OCI-LY1 (cell line): ENCODE data around the gene VGLL1.

ENCODE experiments used
- H2AFZ ChIP-seq: fragments of 200-600 bp; sonication (generic), shearing (Covaris generic); 2 replicates; pipeline ENCODE4 v1.6.0; 2014; ENCODE audit warnings: antibody characterized with exemption, mild to moderate bottlenecking, low read length
- H3F3A ChIP-seq: fragments of 200-600 bp; sonication (generic), shearing (Covaris generic); 2 replicates; pipeline ENCODE4 v1.6.0; 2014; ENCODE audit warnings: mild to moderate bottlenecking, antibody characterized with exemption, low read length, moderate library complexity; ENCODE audit not compliant: insufficient read depth
- H3K27ac ChIP-seq: fragments of 200-600 bp; sonication (generic); 2 replicates; pipeline ENCODE4 v1.5.1; 2014; ENCODE audit warnings: low read length, mixed run types, mild to moderate bottlenecking, low read depth; ENCODE audit not compliant: poor library complexity, severe bottlenecking
- H3K27me3 ChIP-seq: fragments of 200-600 bp; sonication (generic); 2 replicates; pipeline ENCODE4 v1.6.0; 2014; ENCODE audit warnings: antibody characterized with exemption, mild to moderate bottlenecking, low read length, moderate library complexity; ENCODE audit not compliant: insufficient read depth
- H3K36me3 ChIP-seq: fragments of 200-600 bp; sonication (generic); 2 replicates; pipeline ENCODE4 v1.6.1; 2014; ENCODE audit warnings: mild to moderate bottlenecking, antibody characterized with exemption, low read length, moderate library complexity, mixed read lengths; ENCODE audit not compliant: insufficient read depth
- H3K4me1 ChIP-seq: fragments of 200-600 bp; sonication (generic); 2 replicates; pipeline ENCODE4 v1.5.1; 2014; ENCODE audit warnings: mild to moderate bottlenecking, low read length, moderate library complexity; ENCODE audit not compliant: insufficient read depth, severe bottlenecking
- H3K4me2 ChIP-seq: fragments of 200-600 bp; sonication (generic), shearing (Covaris generic); 2 replicates; pipeline ENCODE4 v1.6.1; 2014; ENCODE audit warnings: low read length
- H3K4me3 ChIP-seq: fragments of 200-600 bp; sonication (generic); 2 replicates; pipeline ENCODE4 v1.5.1; 2014; ENCODE audit warnings: low read length, low read depth, mild to moderate bottlenecking, mixed read lengths; ENCODE audit not compliant: poor library complexity, severe bottlenecking
- H3K79me2 ChIP-seq: fragments of 200-600 bp; shearing (Covaris generic); 2 replicates; pipeline ENCODE4 v1.6.1; 2016; ENCODE audit warnings: mixed run types, low read length, mixed read lengths; ENCODE audit not compliant: insufficient read depth
- H3K9ac ChIP-seq: fragments of 200-600 bp; sonication (generic), shearing (Covaris generic); 2 replicates; pipeline ENCODE4 v1.6.1; 2014; ENCODE audit warnings: mild to moderate bottlenecking, low read length, mixed read lengths
- H3K9me2 ChIP-seq: fragments of 200-600 bp; sonication (generic), shearing (Covaris generic); 2 replicates; pipeline ENCODE4 v1.6.1; 2014; ENCODE audit warnings: low read depth, mild to moderate bottlenecking, low read length, mixed read lengths
- H3K9me3 ChIP-seq: fragments of 200-600 bp; shearing (Covaris generic); 2 replicates; pipeline ENCODE4 v1.6.1; 2014; ENCODE audit warnings: low read length, mixed read lengths
- H4K20me1 ChIP-seq: fragments of 200-600 bp; sonication (generic), shearing (Covaris generic); 2 replicates; pipeline ENCODE4 v1.6.0; 2016; ENCODE audit warnings: mild to moderate bottlenecking, low read length; ENCODE audit not compliant: insufficient read depth
- EZH2 ChIP-seq: fragments of 200-600 bp; sonication (generic), shearing (Covaris generic); IDR thresholded peaks from 2 replicates; pipeline ENCODE4 v1.8.0; 2017; ENCODE audit warnings: borderline replicate concordance, mixed run types, mild to moderate bottlenecking, antibody characterized with exemption, low read length, moderate library complexity, mixed read lengths
- TF ChIP-seq, protein P1 (sequence below): fragments of 200-600 bp; sonication (generic), shearing (Covaris generic); IDR thresholded peaks from 2 replicates; pipeline ENCODE4 v1.5.1; 2017; ENCODE audit warnings: mild to moderate bottlenecking, antibody characterized with exemption, low read length, moderate library complexity, mixed read lengths

Gene VGLL1

DNA sequence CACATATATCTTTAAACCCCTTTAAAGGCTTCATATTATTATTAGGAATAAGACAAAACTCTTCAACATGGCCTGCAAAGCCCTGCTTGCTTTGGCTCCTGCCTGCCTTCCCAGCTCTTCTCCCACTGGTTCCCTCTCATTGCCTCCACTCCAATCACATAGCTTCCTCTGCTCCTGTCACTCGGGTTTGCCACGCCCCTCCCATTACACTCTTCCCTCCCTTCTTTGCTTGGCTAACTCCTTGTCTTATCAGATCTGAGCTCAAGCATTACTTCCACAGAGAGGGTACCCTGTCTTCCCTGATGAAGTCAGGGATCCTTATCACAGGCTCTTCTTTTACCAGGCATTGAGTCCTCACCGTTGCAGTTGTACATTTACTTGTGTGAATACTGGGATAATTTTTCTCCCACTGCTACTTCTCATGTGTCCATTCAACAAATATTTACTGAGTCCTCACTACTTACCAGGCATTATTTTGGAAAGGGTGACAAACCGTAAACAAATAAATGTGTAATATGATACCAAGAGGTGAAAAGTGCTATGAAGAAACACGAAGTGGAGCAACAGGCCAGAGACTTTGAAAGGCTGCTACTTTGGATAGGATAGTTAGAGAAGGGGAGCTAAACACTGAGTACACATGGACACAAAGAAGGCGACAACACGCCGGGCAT, 3.2 kb upstream of the VGLL1 start:
- Histone ChIP-seq H4K20me1 (no peaks in the 10 kb centered on the region), H3K79me2 (no peaks in the 10 kb centered on the region), H3K36me3 (no peaks in the 10 kb centered on the region), H3K4me3 (no peak overlapping the region), H3K4me1 (no peaks in the 10 kb centered on the region), H3K9ac (no peak overlapping the region), H3K4me2 (no peak overlapping the region), H3K27ac (no peak overlapping the region), H3K27me3 (no peaks in the 10 kb centered on the region), H3F3A (no peaks in the 10 kb centered on the region), H3K9me3 (no peaks in the 10 kb centered on the region), H3K9me2 (no peaks in the 10 kb centered on the region), H2AFZ (no peak overlapping the region)
- TF ChIP-seq, protein P1, sequence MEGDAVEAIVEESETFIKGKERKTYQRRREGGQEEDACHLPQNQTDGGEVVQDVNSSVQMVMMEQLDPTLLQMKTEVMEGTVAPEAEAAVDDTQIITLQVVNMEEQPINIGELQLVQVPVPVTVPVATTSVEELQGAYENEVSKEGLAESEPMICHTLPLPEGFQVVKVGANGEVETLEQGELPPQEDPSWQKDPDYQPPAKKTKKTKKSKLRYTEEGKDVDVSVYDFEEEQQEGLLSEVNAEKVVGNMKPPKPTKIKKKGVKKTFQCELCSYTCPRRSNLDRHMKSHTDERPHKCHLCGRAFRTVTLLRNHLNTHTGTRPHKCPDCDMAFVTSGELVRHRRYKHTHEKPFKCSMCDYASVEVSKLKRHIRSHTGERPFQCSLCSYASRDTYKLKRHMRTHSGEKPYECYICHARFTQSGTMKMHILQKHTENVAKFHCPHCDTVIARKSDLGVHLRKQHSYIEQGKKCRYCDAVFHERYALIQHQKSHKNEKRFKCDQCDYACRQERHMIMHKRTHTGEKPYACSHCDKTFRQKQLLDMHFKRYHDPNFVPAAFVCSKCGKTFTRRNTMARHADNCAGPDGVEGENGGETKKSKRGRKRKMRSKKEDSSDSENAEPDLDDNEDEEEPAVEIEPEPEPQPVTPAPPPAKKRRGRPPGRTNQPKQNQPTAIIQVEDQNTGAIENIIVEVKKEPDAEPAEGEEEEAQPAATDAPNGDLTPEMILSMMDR = no peak
- TF ChIP-seq EZH2 = no peak

DNA sequence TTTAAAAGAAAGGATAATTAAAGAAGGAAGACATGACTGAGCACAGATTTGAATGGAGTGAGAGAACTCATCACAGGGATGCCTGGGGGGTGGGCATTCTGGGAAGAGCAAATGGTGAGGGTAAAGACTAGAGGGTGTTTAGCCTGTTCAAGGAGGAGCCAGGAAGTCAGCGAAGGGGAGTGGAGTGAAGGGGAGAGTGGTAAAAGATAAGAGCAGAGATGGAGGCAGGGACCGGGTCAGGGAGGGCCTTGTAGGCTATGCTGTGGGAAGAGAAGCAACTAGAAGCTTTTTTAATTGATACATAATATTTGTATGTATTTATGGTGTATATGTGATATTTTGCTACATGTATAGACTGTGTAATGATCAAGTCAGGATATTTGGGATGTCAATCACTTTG, 2.2 kb upstream of the VGLL1 start:
- H3K9ac ChIP-seq = no peak overlapping the region
- TF ChIP-seq, protein P1 = no peak
- TF ChIP-seq EZH2 = no peak
- no peaks in the 10 kb centered on the region for H3F3A ChIP-seq
- H4K20me1 ChIP-seq = no peaks in the 10 kb centered on the region
- no peaks in the 10 kb centered on the region for H3K36me3 ChIP-seq
- H3K4me3 ChIP-seq = no peak overlapping the region
- H3K79me2 ChIP-seq = no peaks in the 10 kb centered on the region
- no peaks in the 10 kb centered on the region for H3K4me1 ChIP-seq
- no peak overlapping the region for H2AFZ ChIP-seq
- H3K9me3 ChIP-seq = no peaks in the 10 kb centered on the region
- no peaks in the 10 kb centered on the region for H3K27me3 ChIP-seq
- no peak overlapping the region for H3K27ac ChIP-seq
- H3K9me2 ChIP-seq = no peaks in the 10 kb centered on the region
- H3K4me2 ChIP-seq = no peak overlapping the region

DNA sequence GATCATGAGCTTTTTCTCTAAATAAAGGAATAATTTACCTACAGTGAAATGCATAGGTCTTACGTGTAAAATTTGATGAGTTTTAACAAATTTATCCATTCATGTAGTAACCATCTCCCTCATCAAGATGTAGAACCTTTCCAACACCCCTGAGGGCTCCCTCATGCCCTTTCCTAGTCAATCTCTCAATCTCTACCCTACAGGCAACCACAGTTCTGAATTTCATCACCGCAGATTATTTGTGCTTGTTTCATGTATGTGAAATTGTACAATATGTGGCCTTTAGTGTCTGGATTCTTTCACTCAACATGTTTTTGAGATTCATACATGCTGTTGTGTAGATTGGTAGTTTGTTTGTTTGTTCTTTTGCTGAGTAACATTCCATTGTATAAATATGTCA, 2.1 kb downstream of the VGLL1 start:
- no peak overlapping the region for H3K4me3 ChIP-seq
- H3K4me1 ChIP-seq = no peaks in the 10 kb centered on the region
- H3F3A ChIP-seq = no peaks in the 10 kb centered on the region
- H3K9me2 ChIP-seq = no peaks in the 10 kb centered on the region
- H2AFZ ChIP-seq = no peak overlapping the region
- no peaks in the 10 kb centered on the region for H3K79me2 ChIP-seq
- no peaks in the 10 kb centered on the region for H3K36me3 ChIP-seq
- TF ChIP-seq, protein P1 = no peak
- TF ChIP-seq EZH2 = no peak
- H3K4me2 ChIP-seq = no peak overlapping the region
- no peaks in the 10 kb centered on the region for H4K20me1 ChIP-seq
- H3K9ac ChIP-seq = no peak overlapping the region
- no peaks in the 10 kb centered on the region for H3K27me3 ChIP-seq
- no peaks in the 10 kb centered on the region for H3K9me3 ChIP-seq
- no peak overlapping the region for H3K27ac ChIP-seq
